Coronary artery (tissue), 2 donors: ENCODE data around the gene DDT.
"Not testable (repeated sequence)": the region's sequence is repeated elsewhere in the genome, so short reads cannot be mapped to it uniquely, and the experiment has no call there.

Experiments used
- DNase-seq: peaks from one replicate; pipeline ENCODE4 v3.0.0-alpha.2; 2017; ENCODE audit warnings: low spot score
- H3K27ac ChIP-seq, 2 donors: fragments of 200-600 bp; sonication (generic); one replicate each; pipeline ENCODE4 v1.5.1; 2016 to 2019
- H3K4me3 ChIP-seq: fragments of 200-600 bp; sonication (generic); 2 replicates; pipeline ENCODE4 v1.5.1; 2016; ENCODE audit warnings: mild to moderate bottlenecking, moderate library complexity
- TF ChIP-seq, protein P1 (sequence below): fragments of 200-600 bp; sonication (generic); IDR thresholded peaks from one replicate; pipeline ENCODE4 v1.5.1; 2019; ENCODE audit warnings: antibody characterized with exemption

The DDT gene

DNA sequence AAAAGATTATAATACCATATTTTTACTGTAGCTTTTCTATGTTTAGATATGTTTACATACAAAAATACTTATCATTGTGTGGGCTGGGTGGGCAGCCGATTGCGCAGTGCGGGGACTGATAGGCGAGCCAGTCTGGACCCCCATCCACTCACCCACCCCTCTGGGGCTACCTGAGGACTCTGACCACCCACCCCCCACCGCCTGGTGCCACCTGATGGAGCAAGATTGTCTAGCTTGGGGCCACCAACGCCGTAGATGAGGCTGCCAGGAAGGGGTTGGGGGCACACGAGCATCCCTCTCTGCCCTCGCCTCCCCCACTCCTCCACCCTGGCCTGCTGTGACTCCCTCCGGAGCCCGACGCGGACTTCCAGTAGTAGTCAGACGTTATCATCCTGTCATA lies 47.7 kb downstream of the DDT start:
- TF ChIP-seq, protein P1, sequence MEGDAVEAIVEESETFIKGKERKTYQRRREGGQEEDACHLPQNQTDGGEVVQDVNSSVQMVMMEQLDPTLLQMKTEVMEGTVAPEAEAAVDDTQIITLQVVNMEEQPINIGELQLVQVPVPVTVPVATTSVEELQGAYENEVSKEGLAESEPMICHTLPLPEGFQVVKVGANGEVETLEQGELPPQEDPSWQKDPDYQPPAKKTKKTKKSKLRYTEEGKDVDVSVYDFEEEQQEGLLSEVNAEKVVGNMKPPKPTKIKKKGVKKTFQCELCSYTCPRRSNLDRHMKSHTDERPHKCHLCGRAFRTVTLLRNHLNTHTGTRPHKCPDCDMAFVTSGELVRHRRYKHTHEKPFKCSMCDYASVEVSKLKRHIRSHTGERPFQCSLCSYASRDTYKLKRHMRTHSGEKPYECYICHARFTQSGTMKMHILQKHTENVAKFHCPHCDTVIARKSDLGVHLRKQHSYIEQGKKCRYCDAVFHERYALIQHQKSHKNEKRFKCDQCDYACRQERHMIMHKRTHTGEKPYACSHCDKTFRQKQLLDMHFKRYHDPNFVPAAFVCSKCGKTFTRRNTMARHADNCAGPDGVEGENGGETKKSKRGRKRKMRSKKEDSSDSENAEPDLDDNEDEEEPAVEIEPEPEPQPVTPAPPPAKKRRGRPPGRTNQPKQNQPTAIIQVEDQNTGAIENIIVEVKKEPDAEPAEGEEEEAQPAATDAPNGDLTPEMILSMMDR = no peak
- no peak for DNase-seq
- H3K27ac ChIP-seq = no peak overlapping the region
- no peak overlapping the region for H3K4me3 ChIP-seq

DNA sequence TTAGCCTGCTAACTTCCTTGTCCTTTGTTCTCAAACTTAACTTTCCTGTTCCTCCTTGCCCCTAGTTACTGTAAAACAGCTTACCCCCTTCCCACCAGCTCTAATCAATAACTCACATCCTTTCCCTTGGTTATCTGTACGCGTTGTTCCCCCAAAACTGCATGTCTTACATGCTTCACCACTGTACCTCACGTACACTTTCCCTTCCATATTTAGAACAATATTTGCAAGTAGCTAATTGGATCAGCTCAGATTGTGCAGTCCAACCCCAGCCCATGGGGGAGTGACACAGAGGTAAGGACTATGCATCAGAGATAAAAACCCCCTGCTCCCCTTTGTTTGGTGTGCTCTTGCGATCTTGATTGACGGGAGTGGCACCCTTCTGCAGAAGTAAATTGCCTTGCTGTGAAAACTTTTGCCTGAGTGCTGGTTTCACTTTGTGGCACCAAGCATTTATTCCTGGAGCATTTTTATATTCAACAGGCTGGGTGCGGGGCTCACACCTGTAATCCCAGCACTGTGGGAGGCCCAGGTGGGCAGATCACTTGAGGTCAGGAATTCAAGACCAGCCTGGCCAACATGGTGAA lies 49.1 kb downstream of the DDT start:
- no peak for DNase-seq
- H3K27ac ChIP-seq = no peak overlapping the region
- no peak overlapping the region for H3K4me3 ChIP-seq
- TF ChIP-seq, protein P1 = no peak

DNA sequence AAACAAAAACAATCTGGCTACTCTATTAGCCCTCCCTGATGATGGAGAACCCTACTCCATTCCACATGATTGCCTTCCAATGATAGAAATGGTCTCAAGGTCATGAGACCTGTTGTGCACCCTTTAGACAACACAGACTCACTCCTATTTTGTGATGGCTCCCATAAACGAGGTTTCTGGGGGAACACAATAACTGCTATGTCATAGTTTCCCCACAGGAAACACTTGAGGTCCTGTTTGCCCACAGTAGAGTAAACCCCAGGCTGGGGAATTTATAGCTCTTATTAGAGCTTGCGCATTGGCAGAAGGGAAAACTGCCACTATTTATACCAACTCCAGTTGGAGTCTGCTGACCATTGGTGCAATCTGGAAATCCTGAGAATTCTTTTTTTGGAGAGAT lies 51.3 kb downstream of the DDT start:
- Histone ChIP-seq H3K27ac (no peak overlapping the region), H3K4me3 (no peak overlapping the region)
- no peak for DNase-seq
- TF ChIP-seq, protein P1 = no peak

DNA sequence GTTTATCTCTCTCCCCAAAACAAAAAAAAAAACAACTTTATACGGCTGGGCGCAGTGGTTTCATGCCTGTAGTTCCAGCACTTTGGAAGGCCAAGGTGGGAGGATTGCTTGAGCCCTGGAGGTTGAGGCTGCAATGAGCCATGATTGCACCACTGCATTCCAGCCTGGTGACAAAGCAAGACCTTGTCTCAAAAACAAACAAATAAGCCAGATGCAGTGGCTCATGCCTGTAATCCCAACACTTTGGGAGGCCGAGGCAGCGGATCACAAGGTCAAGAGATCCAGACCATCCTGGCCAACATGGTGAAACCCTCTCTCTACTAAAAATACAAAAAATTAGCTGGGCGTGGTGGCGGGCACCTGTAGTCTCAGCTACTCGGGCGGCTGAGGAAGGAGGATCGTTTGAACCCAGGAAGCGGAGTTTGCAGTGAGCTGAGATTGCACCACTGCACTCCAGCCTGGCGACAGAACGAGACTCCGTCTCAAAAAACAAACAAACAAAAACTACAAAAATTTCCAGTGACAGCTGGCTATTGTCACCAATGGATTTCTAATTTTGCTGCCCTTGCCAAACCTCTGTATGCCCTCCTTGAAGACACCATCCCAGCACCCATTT lies 52.5 kb downstream of the DDT start:
- not testable (repeated sequence) for H3K4me3 ChIP-seq, H3K27ac ChIP-seq, DNase-seq
